HG03280 (cell line): ENCODE measurements around the gene CIT.

Source experiments
- ATAC-seq: cut with Tn5 transposase; IDR thresholded peaks from one replicate; pipeline ENCODE4 v1.9.1; 2021; ENCODE audit warnings: mild to moderate bottlenecking, moderate library complexity; ENCODE audit not compliant: unreplicated experiment

The CIT gene

GRCh38 chr12:119857041-119857591 lies 20.0 kb downstream of the CIT start:
- ATAC-seq = no peak

GRCh38 chr12:119850330-119850729 lies 26.8 kb downstream of the CIT start:
- no peak for ATAC-seq

- no peak for ATAC-seq
Measured at GRCh38 chr12:119843100-119843499, 34.0 kb downstream of the CIT start.

- ATAC-seq = no peak
Measured at GRCh38 chr12:119842380-119842779, 34.7 kb downstream of the CIT start.

- no peak for ATAC-seq
Measured at GRCh38 chr12:119841433-119842210, 35.5 kb downstream of the CIT start.

- no peak for ATAC-seq
Measured at GRCh38 chr12:119840582-119840981, 36.5 kb downstream of the CIT start.

- ATAC-seq = no peak
Measured at GRCh38 chr12:119840168-119840567, 37.0 kb downstream of the CIT start.

- ATAC-seq = no peak
Measured at GRCh38 chr12:119838826-119839600, 38.1 kb downstream of the CIT start.

- no peak for ATAC-seq
Measured at GRCh38 chr12:119836781-119837180, 40.3 kb downstream of the CIT start.

GRCh38 chr12:119835068-119835467 lies 42.1 kb downstream of the CIT start:
- ATAC-seq = no peak

GRCh38 chr12:119829439-119829838 lies 47.7 kb downstream of the CIT start:
- no peak for ATAC-seq

- no peak for ATAC-seq
Measured at GRCh38 chr12:119828300-119828699, 48.8 kb downstream of the CIT start.

GRCh38 chr12:119827760-119828159 lies 49.4 kb downstream of the CIT start:
- ATAC-seq = no peak

GRCh38 chr12:119826661-119827445 lies 50.3 kb downstream of the CIT start:
- no peak for ATAC-seq

- ATAC-seq = no peak
Measured at GRCh38 chr12:119825262-119825661, 51.9 kb downstream of the CIT start.

- no peak for ATAC-seq
Measured at GRCh38 chr12:119822046-119822445, 55.1 kb downstream of the CIT start.

- ATAC-seq = no peak
Measured at GRCh38 chr12:119819322-119819721, 57.8 kb downstream of the CIT start.

GRCh38 chr12:119817546-119818343 lies 59.4 kb downstream of the CIT start:
- no peak for ATAC-seq

- ATAC-seq = no peak
Measured at GRCh38 chr12:119809023-119809422, 68.1 kb downstream of the CIT start.

- ATAC-seq = no peak
Measured at GRCh38 chr12:119808441-119808840, 68.7 kb downstream of the CIT start.
